SK-N-SH (cell line): ENCODE measurements around the gene RTP2. TPM values are rescaled to one million over a fixed set of nuclear protein-coding genes. Genes with fewer than 3 reads are reported as not detected.

ENCODE experiments used
- CHD2 ChIP-seq: fragments of 150-350 bp; IDR thresholded peaks from 2 replicates; pipeline ENCODE4 v1.6.1; 2018; ENCODE audit warnings: low read length; ENCODE audit not compliant: partially characterized antibody
- ELF1 ChIP-seq: IDR thresholded peaks from 2 replicates; pipeline ENCODE4 v1.4.0; 2012
- FOXJ3 ChIP-seq: sonication (generic); formaldehyde crosslinking; IDR thresholded peaks from 2 replicates; pipeline ENCODE4 v1.5.1; 2020; ENCODE audit warnings: mild to moderate bottlenecking, missing genetic modification reagents
- FOXM1 ChIP-seq: IDR thresholded peaks from 2 replicates; pipeline ENCODE4 v1.4.0; 2012; ENCODE audit warnings: low read depth, mild to moderate bottlenecking
- GATA2 ChIP-seq: sonication (generic); formaldehyde crosslinking; IDR thresholded peaks from 2 replicates; pipeline ENCODE4 v1.5.0; 2020; ENCODE audit warnings: mild to moderate bottlenecking, missing genetic modification reagents
- JUND ChIP-seq: IDR thresholded peaks from 2 replicates; pipeline ENCODE4 v1.4.0; 2012
- MXI1 ChIP-seq: IDR thresholded peaks from 2 replicates; pipeline ENCODE4 v1.6.1; 2012; ENCODE audit warnings: mild to moderate bottlenecking, low read depth, low read length, improper control_type of control experiment
- PBX3 ChIP-seq: IDR thresholded peaks from 2 replicates; pipeline ENCODE4; 2012
- RAD21 ChIP-seq: IDR thresholded peaks from 2 replicates; pipeline ENCODE4 v1.6.1; 2012; ENCODE audit warnings: mild to moderate bottlenecking, low read length
- RCOR1 ChIP-seq: fragments of 150-350 bp; IDR thresholded peaks from 2 replicates; pipeline ENCODE4 v1.6.1; 2017; ENCODE audit warnings: antibody characterized with exemption, low read length
- RXRA ChIP-seq: IDR thresholded peaks from 2 replicates; pipeline ENCODE4 v1.4.0; 2012; ENCODE audit warnings: low read depth, mild to moderate bottlenecking, borderline replicate concordance
- SMC3 ChIP-seq: IDR thresholded peaks from 2 replicates; pipeline ENCODE4 v1.6.1; 2012; ENCODE audit warnings: low read depth, low read length, improper control_type of control experiment
- YY1 ChIP-seq: IDR thresholded peaks from 2 replicates; pipeline ENCODE4 v1.4.0; 2012; ENCODE audit warnings: low read depth, mild to moderate bottlenecking
- polyA plus RNA-seq, 3 experiments: library from polyadenylated mRNA; depleted of rRNA; stranded (reverse); fragments of >200 nt; gene quantifications; 2 replicates each; pipeline ENCODE4 v1.2.3, GENCODE V29; 2012
- TF ChIP-seq, protein P1 (sequence below): IDR thresholded peaks from 2 replicates; pipeline ENCODE4 v1.6.1; 2012; ENCODE audit warnings: mild to moderate bottlenecking, low read depth, low read length, moderate library complexity
- TF ChIP-seq, protein P2 (sequence below): fragments of 150-350 bp; IDR thresholded peaks from 2 replicates; pipeline ENCODE4 v1.6.1; 2017; ENCODE audit warnings: antibody characterized with exemption, low read length, low read depth, borderline replicate concordance
- TF ChIP-seq, protein P3 (sequence below): IDR thresholded peaks from 2 replicates; pipeline ENCODE4 v1.4.0; 2012; ENCODE audit warnings: low read depth
- TF ChIP-seq, protein P4 (sequence below): IDR thresholded peaks from 2 replicates; pipeline ENCODE4 v1.4.0; 2012; ENCODE audit warnings: low read depth, borderline replicate concordance

RTP2 gene
- polyA plus RNA-seq, 1 of the 3 experiments (the other 2 are of a cell fraction), result 0.07 TPM

GRCh38 chr3:187748050-187748481 lies 45.7 kb upstream of the RTP2 start (continued):
- TF ChIP-seq, protein P1, sequence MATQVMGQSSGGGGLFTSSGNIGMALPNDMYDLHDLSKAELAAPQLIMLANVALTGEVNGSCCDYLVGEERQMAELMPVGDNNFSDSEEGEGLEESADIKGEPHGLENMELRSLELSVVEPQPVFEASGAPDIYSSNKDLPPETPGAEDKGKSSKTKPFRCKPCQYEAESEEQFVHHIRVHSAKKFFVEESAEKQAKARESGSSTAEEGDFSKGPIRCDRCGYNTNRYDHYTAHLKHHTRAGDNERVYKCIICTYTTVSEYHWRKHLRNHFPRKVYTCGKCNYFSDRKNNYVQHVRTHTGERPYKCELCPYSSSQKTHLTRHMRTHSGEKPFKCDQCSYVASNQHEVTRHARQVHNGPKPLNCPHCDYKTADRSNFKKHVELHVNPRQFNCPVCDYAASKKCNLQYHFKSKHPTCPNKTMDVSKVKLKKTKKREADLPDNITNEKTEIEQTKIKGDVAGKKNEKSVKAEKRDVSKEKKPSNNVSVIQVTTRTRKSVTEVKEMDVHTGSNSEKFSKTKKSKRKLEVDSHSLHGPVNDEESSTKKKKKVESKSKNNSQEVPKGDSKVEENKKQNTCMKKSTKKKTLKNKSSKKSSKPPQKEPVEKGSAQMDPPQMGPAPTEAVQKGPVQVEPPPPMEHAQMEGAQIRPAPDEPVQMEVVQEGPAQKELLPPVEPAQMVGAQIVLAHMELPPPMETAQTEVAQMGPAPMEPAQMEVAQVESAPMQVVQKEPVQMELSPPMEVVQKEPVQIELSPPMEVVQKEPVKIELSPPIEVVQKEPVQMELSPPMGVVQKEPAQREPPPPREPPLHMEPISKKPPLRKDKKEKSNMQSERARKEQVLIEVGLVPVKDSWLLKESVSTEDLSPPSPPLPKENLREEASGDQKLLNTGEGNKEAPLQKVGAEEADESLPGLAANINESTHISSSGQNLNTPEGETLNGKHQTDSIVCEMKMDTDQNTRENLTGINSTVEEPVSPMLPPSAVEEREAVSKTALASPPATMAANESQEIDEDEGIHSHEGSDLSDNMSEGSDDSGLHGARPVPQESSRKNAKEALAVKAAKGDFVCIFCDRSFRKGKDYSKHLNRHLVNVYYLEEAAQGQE, result no peak
- TF ChIP-seq JUND, result no peak
- TF ChIP-seq, protein P2, sequence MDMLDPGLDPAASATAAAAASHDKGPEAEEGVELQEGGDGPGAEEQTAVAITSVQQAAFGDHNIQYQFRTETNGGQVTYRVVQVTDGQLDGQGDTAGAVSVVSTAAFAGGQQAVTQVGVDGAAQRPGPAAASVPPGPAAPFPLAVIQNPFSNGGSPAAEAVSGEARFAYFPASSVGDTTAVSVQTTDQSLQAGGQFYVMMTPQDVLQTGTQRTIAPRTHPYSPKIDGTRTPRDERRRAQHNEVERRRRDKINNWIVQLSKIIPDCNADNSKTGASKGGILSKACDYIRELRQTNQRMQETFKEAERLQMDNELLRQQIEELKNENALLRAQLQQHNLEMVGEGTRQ, result no peak
- TF ChIP-seq FOXJ3 (CRISPR knock-in tag), result no peak
- TF ChIP-seq PBX3, result no peak
- no peak for TF ChIP-seq RCOR1
- TF ChIP-seq, protein P3, sequence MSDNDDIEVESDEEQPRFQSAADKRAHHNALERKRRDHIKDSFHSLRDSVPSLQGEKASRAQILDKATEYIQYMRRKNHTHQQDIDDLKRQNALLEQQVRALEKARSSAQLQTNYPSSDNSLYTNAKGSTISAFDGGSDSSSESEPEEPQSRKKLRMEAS, result no peak
- TF ChIP-seq FOXM1, result no peak
- TF ChIP-seq RXRA, result 0 out of 2 replicates have a peak, but pooled peaks have one; percentile 10
- TF ChIP-seq SMC3, result peak; percentile 72
- no peak for TF ChIP-seq GATA2 (CRISPR knock-in tag)
- no peak for TF ChIP-seq YY1
- TF ChIP-seq, protein P4, sequence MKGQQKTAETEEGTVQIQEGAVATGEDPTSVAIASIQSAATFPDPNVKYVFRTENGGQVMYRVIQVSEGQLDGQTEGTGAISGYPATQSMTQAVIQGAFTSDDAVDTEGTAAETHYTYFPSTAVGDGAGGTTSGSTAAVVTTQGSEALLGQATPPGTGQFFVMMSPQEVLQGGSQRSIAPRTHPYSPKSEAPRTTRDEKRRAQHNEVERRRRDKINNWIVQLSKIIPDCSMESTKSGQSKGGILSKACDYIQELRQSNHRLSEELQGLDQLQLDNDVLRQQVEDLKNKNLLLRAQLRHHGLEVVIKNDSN, result no peak
- TF ChIP-seq CHD2, result peak; percentile 65
- no peak for TF ChIP-seq MXI1
- no peak for TF ChIP-seq ELF1
- peak; percentile 70 for TF ChIP-seq RAD21
